ENCODE data around the gene ZNF580. TPM values are rescaled to one million over a fixed set of nuclear protein-coding genes. Genes with fewer than 3 reads are reported as not detected.

ZNF580 gene
- total and polyA plus RNA-seq, 2 of the 13 experiments (the other 11 are each of a cell fraction or from before 2014, with no cell fraction given): 4.4 to 6.0 TPM

GRCh38 chr19:55654868-55655647, 14.3 kb downstream of the ZNF580 start, which contains the start of gene U2AF2 (continued):
- TF ChIP-seq HIVEP1 (CRISPR knock-in tag; IDR thresholded peaks at IDR 0.05) (peak; percentile 46; the same call in 1 of the 2 replicates), KAT8 (CRISPR knock-in tag; IDR thresholded peaks at IDR 0.05) (peak; percentile 69), PAX8 (CRISPR knock-in tag; IDR thresholded peaks at IDR 0.05; ENCODE audit: borderline replicate concordance) (no peak; the same call in 1 of the 2 replicates), RBAK (CRISPR knock-in tag; IDR thresholded peaks at IDR 0.05) (no peak), ZNF570 (CRISPR knock-in tag; IDR thresholded peaks at IDR 0.05; ENCODE audit: borderline replicate concordance) (no peak), RERE (CRISPR knock-in tag; IDR thresholded peaks at IDR 0.05; ENCODE audit: low read depth) (no peak), EP300 (IDR thresholded peaks at IDR 0.05; ENCODE audit: low read depth in 2 of 2, low read length in 2 of 2) (no peak), EP300 (CRISPR knock-in tag; IDR thresholded peaks at IDR 0.05; ENCODE audit: borderline replicate concordance) (no peak), FOXJ3 (CRISPR knock-in tag; IDR thresholded peaks at IDR 0.05; ENCODE audit: borderline replicate concordance) (no peak), HNRNPL (IDR thresholded peaks at IDR 0.05; ENCODE audit: low read depth, low read length) (no peak), NFE2L1 (CRISPR knock-in tag; IDR thresholded peaks at IDR 0.05; ENCODE audit: borderline replicate concordance) (no peak), ZNF670 (CRISPR knock-in tag; IDR thresholded peaks at IDR 0.05; ENCODE audit: borderline replicate concordance) (peak; percentile 60; the same call in 1 of the 2 replicates), ZIK1 (CRISPR knock-in tag; IDR thresholded peaks at IDR 0.05; ENCODE audit: borderline replicate concordance, low read depth) (peak; percentile 11; the same call in 1 of the 2 replicates), ZNF101 (CRISPR knock-in tag; IDR thresholded peaks at IDR 0.05; ENCODE audit: borderline replicate concordance, low read depth) (no peak), ZNF34 (CRISPR knock-in tag; IDR thresholded peaks at IDR 0.05; ENCODE audit: borderline replicate concordance) (no peak), ZNF275 (CRISPR knock-in tag; IDR thresholded peaks at IDR 0.05; ENCODE audit: borderline replicate concordance) (no peak), ZNF251 (CRISPR knock-in tag; IDR thresholded peaks at IDR 0.05) (no peak), ZBTB42 (CRISPR knock-in tag; IDR thresholded peaks at IDR 0.05) (0 out of 2 replicates have a peak, but pooled peaks have one; percentile 44), SNAI1 (CRISPR knock-in tag; IDR thresholded peaks at IDR 0.05; ENCODE audit: borderline replicate concordance) (peak; percentile 22; the same call in 1 of the 2 replicates), ZNF749 (CRISPR knock-in tag; IDR thresholded peaks at IDR 0.05; ENCODE audit: borderline replicate concordance) (peak; percentile 64; the same call in 1 of the 2 replicates), JDP2 (CRISPR knock-in tag; IDR thresholded peaks at IDR 0.05; ENCODE audit: borderline replicate concordance) (no peak; the same call in 1 of the 2 replicates), PCBP2 (optimal IDR thresholded peaks at IDR 0.05; ENCODE audit: low read depth, low read length, poor library complexity, severe bottlenecking) (no peak), DNMT1 (CRISPR knock-in tag; IDR thresholded peaks at IDR 0.05) (peak; percentile 87; the same call in 1 of the 2 replicates)
